GM12872 (cell line): ENCODE data around the gene JAZF1.

Source experiments
- CTCF ChIP-seq: IDR thresholded peaks from 3 replicates; pipeline ENCODE4 v1.5.1; 2011; ENCODE audit warnings: low read depth, mild to moderate bottlenecking, low read length, moderate library complexity; ENCODE audit not compliant: insufficient read depth

The JAZF1 gene

GRCh38 chr7:28222636-28223035, 42.0 kb upstream of the JAZF1 start:
- no peak for TF ChIP-seq CTCF

- TF ChIP-seq CTCF, result no peak
Observed at GRCh38 chr7:28219793-28220192, 39.2 kb upstream of the JAZF1 start.

- no peak for TF ChIP-seq CTCF
Observed at GRCh38 chr7:28217143-28217542, 36.5 kb upstream of the JAZF1 start.

GRCh38 chr7:28211006-28211405, 30.4 kb upstream of the JAZF1 start:
- no peak for TF ChIP-seq CTCF

GRCh38 chr7:28208506-28208905, 27.9 kb upstream of the JAZF1 start:
- no peak for TF ChIP-seq CTCF

GRCh38 chr7:28207486-28208158, 27.0 kb upstream of the JAZF1 start:
- TF ChIP-seq CTCF, result no peak

- no peak for TF ChIP-seq CTCF
Observed at GRCh38 chr7:28205506-28205905, 24.9 kb upstream of the JAZF1 start.
